SK-N-SH treated with all-trans-retinoic acid at 6 μM for 48 hours (cell line): ENCODE data around the gene ANKRD49.

ENCODE experiments used
- ATAC-seq: fragments of 200-7000 bp; cut with Tn5 transposase; 3 replicates; pipeline ENCODE4 v1.9.1; 2020; ENCODE audit warnings: mild to moderate bottlenecking, moderate library complexity
- CREB5 ChIP-seq: fragments of 250-450 bp; sonication (Bioruptor Pico); IDR thresholded peaks from 2 replicates; pipeline ENCODE4 v1.5.1; 2020; ENCODE audit warnings: low read depth, mild to moderate bottlenecking, moderate library complexity
- CSDC2 ChIP-seq: fragments of 250-450 bp; sonication (Bioruptor Pico); IDR thresholded peaks from 2 replicates; pipeline ENCODE4 v1.5.0; 2020; ENCODE audit warnings: mild to moderate bottlenecking, moderate library complexity
- CSRNP3 ChIP-seq: fragments of 250-450 bp; sonication (Bioruptor Pico); IDR thresholded peaks from 2 replicates; pipeline ENCODE4 v1.5.1; 2021; ENCODE audit warnings: mild to moderate bottlenecking, moderate library complexity
- ISL1 ChIP-seq: fragments of 250-450 bp; sonication (Bioruptor Pico); IDR thresholded peaks from 2 replicates; pipeline ENCODE4 v2.1.2; 2022; ENCODE audit warnings: mild to moderate bottlenecking, moderate library complexity
- RARB ChIP-seq: fragments of 250-450 bp; sonication (Bioruptor Pico); IDR thresholded peaks from 2 replicates; pipeline ENCODE4 v1.8.0; 2021; ENCODE audit warnings: mild to moderate bottlenecking, moderate library complexity
- TOX ChIP-seq: fragments of 250-450 bp; sonication (Bioruptor Pico); IDR thresholded peaks from 2 replicates; pipeline ENCODE4 v1.8.0; 2021; ENCODE audit warnings: mild to moderate bottlenecking, moderate library complexity, borderline replicate concordance
- TSHZ2 ChIP-seq: fragments of 250-450 bp; sonication (Bioruptor Pico); IDR thresholded peaks from 2 replicates; pipeline ENCODE4 v1.5.0; 2020; ENCODE audit warnings: mild to moderate bottlenecking, moderate library complexity
- ZNF70 ChIP-seq: fragments of 450-650 bp; formaldehyde crosslinking; IDR thresholded peaks from 2 replicates; pipeline ENCODE4 v1.5.0; 2020; ENCODE audit warnings: mild to moderate bottlenecking, moderate library complexity
- ZNF8 ChIP-seq: fragments of 450-650 bp; formaldehyde crosslinking; IDR thresholded peaks from 2 replicates; pipeline ENCODE4 v1.5.0; 2020; ENCODE audit warnings: mild to moderate bottlenecking, moderate library complexity
- TF ChIP-seq, protein P1 (sequence below): fragments of 250-450 bp; sonication (Bioruptor Pico); IDR thresholded peaks from 2 replicates; pipeline ENCODE4 v1.8.0; 2021; ENCODE audit warnings: low read depth, mild to moderate bottlenecking, moderate library complexity, borderline replicate concordance
- TF ChIP-seq, protein P2 (sequence below): fragments of 250-450 bp; sonication (Bioruptor Pico); IDR thresholded peaks from 2 replicates; pipeline ENCODE4 v1.8.0; 2020; ENCODE audit warnings: mild to moderate bottlenecking, moderate library complexity, borderline replicate concordance

The ANKRD49 gene

DNA sequence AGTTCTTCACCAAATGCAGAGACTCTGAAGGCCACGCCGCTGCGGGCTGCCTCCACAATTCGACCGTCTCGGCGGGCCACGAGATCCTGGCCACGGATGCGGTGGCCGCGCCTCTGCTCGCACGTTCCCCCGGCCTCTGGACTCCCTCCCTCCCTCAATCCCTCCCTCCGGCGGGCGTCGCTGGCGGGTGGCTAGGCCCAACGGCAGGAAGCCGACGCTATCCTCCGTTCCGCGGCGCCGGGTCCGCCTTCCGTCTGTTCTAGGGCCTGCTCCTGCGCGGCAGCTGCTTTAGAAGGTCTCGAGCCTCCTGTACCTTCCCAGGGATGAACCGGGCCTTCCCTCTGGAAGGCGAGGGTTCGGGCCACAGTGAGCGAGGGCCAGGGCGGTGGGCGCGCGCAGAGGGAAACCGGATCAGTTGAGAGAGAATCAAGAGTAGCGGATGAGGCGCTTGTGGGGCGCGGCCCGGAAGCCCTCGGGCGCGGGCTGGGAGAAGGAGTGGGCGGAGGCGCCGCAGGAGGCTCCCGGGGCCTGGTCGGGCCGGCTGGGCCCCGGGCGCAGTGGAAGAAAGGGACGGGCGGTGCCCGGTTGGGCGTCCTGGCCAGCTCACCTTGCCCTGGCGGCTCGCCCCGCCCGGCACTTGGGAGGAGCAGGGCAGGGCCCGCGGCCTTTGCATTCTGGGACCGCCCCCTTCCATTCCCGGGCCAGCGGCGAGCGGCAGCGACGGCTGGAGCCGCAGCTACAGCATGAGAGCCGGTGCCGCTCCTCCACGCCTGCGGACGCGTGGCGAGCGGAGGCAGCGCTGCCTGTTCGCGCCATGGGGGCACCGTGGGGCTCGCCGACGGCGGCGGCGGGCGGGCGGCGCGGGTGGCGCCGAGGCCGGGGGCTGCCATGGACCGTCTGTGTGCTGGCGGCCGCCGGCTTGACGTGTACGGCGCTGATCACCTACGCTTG is 50.2 kb downstream of the ANKRD49 start, which contains the start of gene FUT4:
FUT4 (plus strand) TSS at position 227 of the 951 bp plus-strand sequence; CDS start at position 440, 213 bp downstream.
- TF ChIP-seq RARB (CRISPR knock-in tag): no peak
- no peak for TF ChIP-seq TSHZ2
- TF ChIP-seq, protein P1, sequence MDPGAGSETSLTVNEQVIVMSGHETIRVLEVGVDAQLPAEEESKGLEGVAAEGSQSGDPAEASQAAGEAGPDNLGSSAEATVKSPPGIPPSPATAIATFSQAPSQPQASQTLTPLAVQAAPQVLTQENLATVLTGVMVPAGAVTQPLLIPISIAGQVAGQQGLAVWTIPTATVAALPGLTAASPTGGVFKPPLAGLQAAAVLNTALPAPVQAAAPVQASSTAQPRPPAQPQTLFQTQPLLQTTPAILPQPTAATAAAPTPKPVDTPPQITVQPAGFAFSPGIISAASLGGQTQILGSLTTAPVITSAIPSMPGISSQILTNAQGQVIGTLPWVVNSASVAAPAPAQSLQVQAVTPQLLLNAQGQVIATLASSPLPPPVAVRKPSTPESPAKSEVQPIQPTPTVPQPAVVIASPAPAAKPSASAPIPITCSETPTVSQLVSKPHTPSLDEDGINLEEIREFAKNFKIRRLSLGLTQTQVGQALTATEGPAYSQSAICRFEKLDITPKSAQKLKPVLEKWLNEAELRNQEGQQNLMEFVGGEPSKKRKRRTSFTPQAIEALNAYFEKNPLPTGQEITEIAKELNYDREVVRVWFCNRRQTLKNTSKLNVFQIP (CRISPR knock-in tag): no peak
- no peak for TF ChIP-seq ZNF70 (CRISPR knock-in tag)
- TF ChIP-seq CREB5 (CRISPR knock-in tag): no peak
- TF ChIP-seq, protein P2, sequence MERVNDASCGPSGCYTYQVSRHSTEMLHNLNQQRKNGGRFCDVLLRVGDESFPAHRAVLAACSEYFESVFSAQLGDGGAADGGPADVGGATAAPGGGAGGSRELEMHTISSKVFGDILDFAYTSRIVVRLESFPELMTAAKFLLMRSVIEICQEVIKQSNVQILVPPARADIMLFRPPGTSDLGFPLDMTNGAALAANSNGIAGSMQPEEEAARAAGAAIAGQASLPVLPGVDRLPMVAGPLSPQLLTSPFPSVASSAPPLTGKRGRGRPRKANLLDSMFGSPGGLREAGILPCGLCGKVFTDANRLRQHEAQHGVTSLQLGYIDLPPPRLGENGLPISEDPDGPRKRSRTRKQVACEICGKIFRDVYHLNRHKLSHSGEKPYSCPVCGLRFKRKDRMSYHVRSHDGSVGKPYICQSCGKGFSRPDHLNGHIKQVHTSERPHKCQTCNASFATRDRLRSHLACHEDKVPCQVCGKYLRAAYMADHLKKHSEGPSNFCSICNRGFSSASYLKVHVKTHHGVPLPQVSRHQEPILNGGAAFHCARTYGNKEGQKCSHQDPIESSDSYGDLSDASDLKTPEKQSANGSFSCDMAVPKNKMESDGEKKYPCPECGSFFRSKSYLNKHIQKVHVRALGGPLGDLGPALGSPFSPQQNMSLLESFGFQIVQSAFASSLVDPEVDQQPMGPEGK: no peak

GRCh38 chr11:94544646-94545263 is 51.0 kb downstream of the ANKRD49 start:
- no peak for TF ChIP-seq TOX (CRISPR knock-in tag)
- no peak for TF ChIP-seq ZNF8 (CRISPR knock-in tag)
- no peak for TF ChIP-seq ZNF70 (CRISPR knock-in tag)
- no peak for TF ChIP-seq CSDC2 (CRISPR knock-in tag)
- TF ChIP-seq CSRNP3 (CRISPR knock-in tag): no peak
- TF ChIP-seq ISL1 (CRISPR knock-in tag): no peak
- TF ChIP-seq, all 23 proteins: peak for 0
- ATAC-seq: no peak

More for the DNA sequence above, 50.2 kb downstream of the ANKRD49 start, which contains the start of gene FUT4:
- peak; percentile 92 for ATAC-seq

- no peak for TF ChIP-seq RARB (CRISPR knock-in tag)
- TF ChIP-seq TSHZ2: no peak
- ATAC-seq: no peak
Observed at GRCh38 chr11:94545264-94546161, 51.7 kb downstream of the ANKRD49 start.
